Thyroid gland (tissue), 4 donors: ENCODE measurements around the gene NQO2. TPM values are rescaled to one million over a fixed set of nuclear protein-coding genes. Genes with fewer than 3 reads are reported as not detected.
"Not testable (repeated sequence)": the region's sequence is repeated elsewhere in the genome, so short reads cannot be mapped to it uniquely, and the experiment has no call there.

ENCODE experiments used
- DNase-seq, 2 donors: peaks; one replicate each; pipeline ENCODE4 v3.0.0-alpha.2; 2019
- H3K27ac ChIP-seq, 3 donors: fragments of 200-600 bp; sonication (generic); 1 replicate in 2 of 3; 2 replicates in 1 of 3; pipeline ENCODE4 v1.5.1; 2016 to 2019; ENCODE audit warnings: mild to moderate bottlenecking in 1 of 3, moderate library complexity in 1 of 3
- H3K27me3 ChIP-seq: fragments of 200-600 bp; sonication (generic); one replicate; pipeline ENCODE4 v1.5.1; 2019
- H3K36me3 ChIP-seq, 2 donors: fragments of 200-600 bp; sonication (generic); one replicate each; pipeline ENCODE4 v1.5.1; 2016 to 2019
- H3K4me1 ChIP-seq, 2 donors: fragments of 200-600 bp; sonication (generic); one replicate each; pipeline ENCODE4 v1.5.1; 2017 to 2019
- H3K4me3 ChIP-seq, 3 donors: fragments of 200-600 bp; sonication (generic); replicated peaks in 1 of 3; 1 replicate in 2 of 3; 2 replicates in 1 of 3; pipeline ENCODE4 v1.5.1; 2016; ENCODE audit warnings: mild to moderate bottlenecking in 1 of 3
- H3K9me3 ChIP-seq: fragments of 200-600 bp; sonication (generic); one replicate; pipeline ENCODE4 v1.5.1; 2017
- CTCF ChIP-seq, 6 experiments: fragments of 200-600 bp in 3 of 6; fragments of 450-650 bp in 3 of 6; sonication (generic) in 3 of 6; IDR thresholded peaks; one replicate each; pipeline ENCODE4 v1.5.1; 2016 to 2019; ENCODE audit warnings: antibody characterized with exemption in 6 of 6, mild to moderate bottlenecking in 2 of 6, inconsistent platforms in 1 of 6, moderate library complexity in 1 of 6
- POLR2A ChIP-seq, 2 donors: fragments of 450-650 bp; IDR thresholded peaks; one replicate each; pipeline ENCODE4 v1.6.1; 2017; ENCODE audit warnings: antibody characterized with exemption in 2 of 2, mild to moderate bottlenecking in 2 of 2, moderate library complexity in 1 of 2
- WGBS, 2 donors: methylation state at CpG; one replicate each; pipeline ENCODE4 v1.1.5; 2017; 5-methylcytosine and 5-hydroxymethylcytosine counted together
- intact Hi-C: fragments of 100-400 bp; cut with DNase I; formaldehyde crosslinking; loops from one replicate; pipeline ENCODE4 v1.15.1; 2023
- total RNA-seq, 4 donors: library from RNA; depleted of rRNA; stranded (reverse); fragments of >200 nt; gene quantifications; one replicate each; pipeline ENCODE4 v1.2.3, GENCODE V29; 2016

Gene NQO2
- total RNA-seq, 4 donors from 2014 or later, result 20.7 to 43.0 (median 36.3) TPM

- not testable (repeated sequence) for H3K9me3 ChIP-seq, H3K36me3 ChIP-seq, H3K27me3 ChIP-seq
- peak overlapping the region in 1 of 3 donors; percentile 45 for H3K4me3 ChIP-seq
- H3K27ac ChIP-seq, result peak overlapping the region in 1 of 3 donors; percentile 73
- peaks cover 12 to 13% of the 10 kb centered on the region in 2 donors for H3K4me1 ChIP-seq
- intact Hi-C loops, result loop anchor here (5.0 kb wide), 2 partner anchors 54 to 69 kb away; partner anchors contain the start of gene RIPK1
- peak in 5 of 6 experiments; percentile 15 to 82 (median 66) for TF ChIP-seq CTCF (IDR thresholded peaks at IDR 0.05)
- WGBS, 2 donors, result 7% methylated on average over 8 to 11 of the region's 16 CpGs
- peak; percentile 12 to 29 for DNase-seq
Observed at GRCh38 chr6:2998249-2998997, 1.3 kb upstream of the NQO2 start.

- TF ChIP-seq CTCF (IDR thresholded peaks at IDR 0.05) (no peak), POLR2A (IDR thresholded peaks at IDR 0.05) (no peak)
Observed at GRCh38 chr6:2998998-2999617, 586 bp upstream of the NQO2 start.

GRCh38 chr6:3001146-3001772, 1.6 kb downstream of the NQO2 start:
- 90 to 93% methylated on average over 11 of the region's 11 CpGs for WGBS, 2 donors
- Histone ChIP-seq H3K27ac (peak overlapping the region in 1 of 3 donors; percentile 3), H3K4me3 (no peak overlapping the region), H3K36me3 (peaks cover 0 to under 1% of the 10 kb centered on the region in 2 donors), H3K4me1 (peaks cover 12 to 13% of the 10 kb centered on the region in 2 donors), H3K9me3 (no peaks in the 10 kb centered on the region), H3K27me3 (no peaks in the 10 kb centered on the region)
- intact Hi-C loops, result no loop called here
- no peak for DNase-seq
- TF ChIP-seq POLR2A (IDR thresholded peaks at IDR 0.05) (no peak), CTCF (IDR thresholded peaks at IDR 0.05) (no peak)

More at GRCh38 chr6:2998998-2999617, 586 bp upstream of the NQO2 start:
- H3K9me3 ChIP-seq, result no peaks in the 10 kb centered on the region
- intact Hi-C loops, result loop anchor here (5.0 kb wide), 2 partner anchors 53 to 68 kb away; partner anchors contain the start of gene RIPK1
- no peaks in the 10 kb centered on the region for H3K36me3 ChIP-seq
- no peaks in the 10 kb centered on the region for H3K27me3 ChIP-seq
- DNase-seq, result peak; percentile 13 to 71
- H3K4me3 ChIP-seq, result peak overlapping the region; percentile 13 to 45 (median 33)
- peak overlapping the region; percentile 36 to 73 (median 55) for H3K27ac ChIP-seq
- peaks cover 12 to 13% of the 10 kb centered on the region in 2 donors for H3K4me1 ChIP-seq
- 3% methylated on average over 15 to 23 of the region's 30 CpGs for WGBS, 2 donors

GRCh38 chr6:3001773-3002293, 2.1 kb downstream of the NQO2 start:
- Histone ChIP-seq H3K27ac (peak overlapping the region in 1 of 3 donors; percentile 3), H3K4me3 (no peak overlapping the region), H3K36me3 (peaks cover 0 to 4% of the 10 kb centered on the region in 2 donors), H3K27me3 (no peaks in the 10 kb centered on the region), H3K4me1 (peaks cover 12 to 13% of the 10 kb centered on the region in 2 donors), H3K9me3 (no peaks in the 10 kb centered on the region)
- WGBS, 2 donors, result 59 to 67% methylated on average over 2 of the region's 2 CpGs
- TF ChIP-seq POLR2A (IDR thresholded peaks at IDR 0.05), result no peak
- peak in 4 of 6 experiments; percentile 26 to 52 (median 39) for TF ChIP-seq CTCF (IDR thresholded peaks at IDR 0.05)
- no peak for DNase-seq
- intact Hi-C loops, result no loop called here

GRCh38 chr6:3003226-3003625, 3.5 kb downstream of the NQO2 start:
- H3K9me3 ChIP-seq, H3K27me3 ChIP-seq, H3K36me3 ChIP-seq, H3K27ac ChIP-seq, DNase-seq, intact Hi-C loops, H3K4me3 ChIP-seq: not testable (repeated sequence)
- 70 to 78% methylated on average over 1 to 3 of the region's 5 CpGs for WGBS, 2 donors
- H3K4me1 ChIP-seq, result peaks cover 12 to 13% of the 10 kb centered on the region in 2 donors
